ENCODE results near the gene IGLL1.
"Not testable (repeated sequence)": the region's sequence is repeated elsewhere in the genome, so short reads cannot be mapped to it uniquely, and the experiment has no call there.

Gene IGLL1

GRCh38 chr22:23579870-23580575 is at the start of gene IGLL1:
TSS of gene IGLL1 (minus strand) at chr22:23580290. CDS start at chr22:23580190, 100 bp downstream.
- no peak for DNase-seq (ENCODE audit: low spot score)

GRCh38 chr22:23628056-23628743 is 48.1 kb upstream of the IGLL1 start:
- not testable (repeated sequence) for DNase-seq (ENCODE audit: low spot score)

DNA sequence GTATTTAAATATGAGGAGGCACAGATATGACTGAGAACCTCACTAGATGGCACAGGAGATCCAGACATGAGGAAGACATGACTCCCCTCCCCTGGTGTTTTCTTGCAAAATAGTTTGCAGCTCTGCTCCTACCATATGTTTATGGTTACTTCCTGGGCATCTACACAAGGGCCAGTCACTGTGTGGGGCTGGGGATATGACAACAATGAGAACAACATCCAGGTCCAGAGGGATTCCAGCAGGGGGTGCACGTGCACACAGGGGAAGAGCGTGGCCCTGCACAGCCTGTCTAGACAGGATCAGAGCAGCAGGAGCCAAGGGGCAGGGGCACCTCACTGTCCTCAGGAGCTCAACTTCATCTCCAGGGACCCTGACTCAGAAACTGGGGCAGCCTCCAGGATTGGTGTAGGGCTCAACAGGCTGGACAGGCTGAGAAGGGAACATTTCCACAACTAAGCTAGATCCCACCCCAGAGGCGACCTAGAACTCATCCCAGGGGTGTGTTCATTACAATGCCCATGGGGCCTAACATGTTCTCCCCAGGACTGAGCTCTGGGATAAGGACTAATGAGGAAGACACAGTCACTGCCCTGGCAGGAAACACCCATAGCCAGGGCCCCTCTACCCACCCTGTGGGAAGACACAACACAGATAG is 47.4 kb upstream of the IGLL1 start:
- DNase-seq (ENCODE audit: low spot score), result peak; percentile 26

GRCh38 chr22:23626286-23626975 is 46.3 kb upstream of the IGLL1 start:
- no peak for DNase-seq (ENCODE audit: low spot score)

- no peak for DNase-seq (ENCODE audit: low spot score)
These were observed 42.5 kb upstream of the IGLL1 start for GRCh38 chr22:23622634-23623033.

DNA sequence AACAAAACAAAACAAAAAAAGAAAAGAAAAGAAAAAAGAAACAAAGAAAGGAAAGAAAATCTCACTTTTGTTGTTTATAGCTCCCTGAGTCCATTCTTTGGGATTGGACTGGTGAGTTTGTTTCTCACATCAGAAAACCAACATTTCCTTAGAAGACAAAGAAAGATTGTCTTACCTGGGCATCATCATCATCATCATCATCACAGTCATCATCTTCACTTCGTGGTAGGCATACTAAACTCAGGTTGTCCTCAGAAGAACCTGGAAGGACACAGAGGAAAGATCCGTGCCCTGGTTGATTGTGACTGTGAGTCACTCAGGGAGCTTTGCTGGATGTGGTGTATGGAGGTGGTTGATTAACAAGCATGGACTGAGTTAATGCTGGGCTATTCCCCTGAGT is 41.8 kb upstream of the IGLL1 start:
- not testable (repeated sequence) for DNase-seq (ENCODE audit: low spot score)

- no peak for DNase-seq (ENCODE audit: low spot score)
These were observed 41.1 kb upstream of the IGLL1 start for GRCh38 chr22:23621082-23621780.

DNA sequence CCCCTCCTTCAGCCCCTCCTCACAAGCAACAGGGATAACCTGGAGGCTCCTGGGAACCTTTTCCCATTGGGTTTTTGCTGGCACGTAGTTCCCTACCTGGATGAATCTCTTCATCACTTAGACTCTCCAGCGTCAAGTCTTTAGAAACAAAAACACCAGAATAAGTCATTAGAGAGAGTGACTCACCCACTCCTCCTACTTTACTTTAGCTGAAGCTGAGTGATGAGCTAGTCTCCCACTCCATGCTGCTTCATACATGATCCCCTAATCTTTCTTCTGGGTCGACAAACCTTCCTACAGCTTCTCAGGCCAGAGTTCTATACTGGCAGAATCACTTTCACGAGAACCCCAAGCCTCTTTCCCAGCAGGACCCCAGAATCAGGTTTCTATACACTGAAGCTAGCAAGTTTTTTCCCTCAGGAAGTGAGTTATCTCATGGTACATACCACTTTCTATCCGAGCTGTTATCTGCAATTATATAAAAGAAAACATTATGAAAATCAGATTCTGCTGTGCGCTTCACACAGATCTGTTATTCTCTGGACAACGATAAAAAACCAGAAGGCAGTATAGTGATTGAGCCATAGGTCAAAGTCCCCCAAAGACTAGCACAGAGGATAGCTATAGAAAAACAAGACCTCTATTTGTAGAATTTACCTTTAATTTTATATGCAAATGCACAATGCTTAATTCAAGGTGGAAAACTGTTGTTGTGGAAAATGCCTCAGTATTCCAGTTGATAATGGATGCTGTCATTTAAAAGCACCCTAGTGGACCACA is 33.3 kb upstream of the IGLL1 start:
- DNase-seq (ENCODE audit: low spot score), result no peak

- DNase-seq (ENCODE audit: low spot score), result no peak
These were observed 30.1 kb upstream of the IGLL1 start for GRCh38 chr22:23609983-23610781.

DNA sequence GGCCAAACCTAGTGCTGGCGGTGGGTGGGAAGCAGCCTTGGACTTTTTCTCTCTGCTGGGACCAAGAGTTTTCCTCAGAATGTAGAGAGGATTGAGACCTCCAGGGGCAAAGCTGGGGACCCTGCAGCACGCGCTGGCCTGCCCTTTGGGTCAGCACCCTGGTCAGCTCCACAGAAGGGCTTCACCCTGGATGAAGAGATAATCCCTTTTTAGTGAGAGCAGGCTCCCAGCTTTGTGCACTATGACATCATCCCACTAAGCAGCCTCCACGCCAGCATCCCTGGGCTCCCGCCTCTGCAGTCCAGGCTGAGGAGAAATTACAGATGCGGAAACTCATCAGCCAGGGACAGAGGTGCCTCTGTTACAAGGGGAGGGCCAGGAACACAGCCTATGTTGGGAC is 28.5 kb upstream of the IGLL1 start:
- DNase-seq (ENCODE audit: low spot score), result no peak

- no peak for DNase-seq (ENCODE audit: low spot score)
These were observed 26.4 kb upstream of the IGLL1 start for GRCh38 chr22:23606204-23607131.

DNA sequence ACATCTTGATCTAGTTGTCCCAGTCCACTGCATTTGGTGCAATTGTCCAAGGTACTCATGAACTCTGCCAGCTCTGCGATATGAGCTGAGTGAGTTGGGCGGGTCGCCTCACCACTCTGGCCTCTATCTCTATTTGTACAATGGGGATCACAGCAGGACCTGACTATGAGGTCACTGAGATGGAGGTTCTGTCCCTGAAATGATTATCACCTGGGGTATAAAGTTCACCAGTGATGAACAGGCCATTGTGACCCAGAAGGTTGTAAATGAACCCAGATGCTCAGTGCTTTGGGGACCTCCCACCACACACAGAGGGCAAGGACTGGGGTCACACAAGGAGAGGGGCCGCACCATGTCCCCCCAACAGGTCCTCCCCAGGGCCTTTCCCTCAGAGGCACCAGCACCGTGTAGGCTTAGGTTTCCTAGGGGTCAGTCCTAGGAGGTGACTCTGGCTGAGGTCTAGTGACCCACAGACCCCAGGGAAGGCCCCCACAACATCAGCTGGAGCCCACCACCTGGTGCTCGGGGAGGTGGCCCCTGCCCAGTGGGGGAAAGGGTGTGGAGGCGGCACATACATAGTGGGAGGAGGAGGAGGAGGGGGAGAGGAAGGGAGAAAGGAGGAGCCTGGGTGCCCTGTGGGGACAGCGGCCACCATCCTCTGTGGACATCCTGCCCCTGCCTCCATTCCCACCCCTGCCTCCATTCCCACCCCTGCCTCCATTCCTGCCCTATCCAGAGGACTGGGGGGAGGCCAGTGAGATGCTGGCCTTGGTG is 25.0 kb upstream of the IGLL1 start:
- no peak for DNase-seq (ENCODE audit: low spot score)

GRCh38 chr22:23603266-23603665 is 23.2 kb upstream of the IGLL1 start:
- DNase-seq (ENCODE audit: low spot score), result no peak

GRCh38 chr22:23598805-23599518 is 18.9 kb upstream of the IGLL1 start:
- no peak for DNase-seq (ENCODE audit: low spot score)

DNA sequence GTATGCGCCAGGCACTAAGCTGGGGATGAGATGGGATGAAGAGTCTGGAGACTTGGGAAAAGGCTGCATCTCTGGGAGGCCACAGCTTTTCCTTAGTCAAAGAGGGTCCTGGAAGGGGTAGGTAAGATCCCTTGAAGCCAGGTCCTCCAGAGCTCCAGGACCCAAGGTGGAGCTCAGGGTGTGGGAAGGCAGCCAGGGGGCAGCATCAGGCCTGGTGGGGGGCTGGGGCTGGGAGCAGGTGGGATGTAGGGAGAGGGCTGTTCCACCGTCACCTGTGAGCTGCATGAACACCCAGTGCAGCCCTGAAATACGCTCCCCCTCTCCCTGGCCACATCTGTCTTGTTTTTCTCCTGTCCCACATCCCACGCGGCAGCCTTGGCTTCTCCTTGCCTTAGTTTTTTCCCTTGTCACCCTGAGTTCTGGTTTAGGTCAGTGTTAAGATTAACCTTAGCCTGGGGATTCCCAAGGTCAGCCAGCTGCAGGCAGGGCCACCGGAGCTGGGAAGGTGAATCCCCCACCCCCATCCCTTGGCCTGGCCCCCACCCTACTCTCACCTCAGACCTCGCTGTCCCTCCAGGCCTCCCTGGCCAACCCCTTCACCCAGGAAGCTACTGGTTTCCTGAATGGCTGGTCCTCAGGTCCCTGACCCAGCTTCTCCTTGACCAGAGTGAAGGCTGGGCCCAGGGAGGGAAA is 17.6 kb upstream of the IGLL1 start:
- DNase-seq (ENCODE audit: low spot score), result not testable (repeated sequence)

- not testable (repeated sequence) for DNase-seq (ENCODE audit: low spot score)
These were observed 15.8 kb upstream of the IGLL1 start for GRCh38 chr22:23595904-23596303.

DNA sequence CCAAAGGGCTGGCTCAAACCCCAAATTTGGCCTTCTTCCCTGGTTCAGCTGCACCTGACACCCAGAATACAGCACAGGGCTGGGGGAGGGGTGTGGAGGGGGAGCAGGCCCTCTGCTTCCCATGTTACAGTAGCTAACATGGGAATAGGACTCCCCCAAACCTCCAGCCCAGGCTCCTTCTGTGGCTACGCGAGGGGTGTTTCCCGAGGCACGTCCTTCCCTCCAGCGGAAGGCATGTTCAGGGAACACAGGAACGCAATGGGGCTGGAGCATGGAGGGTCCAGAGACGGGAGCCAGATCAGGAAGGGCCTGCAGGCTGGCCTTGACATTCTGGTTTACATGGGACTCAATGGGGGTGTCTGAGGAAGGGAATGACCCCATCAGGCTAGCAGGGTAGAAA is 11.8 kb upstream of the IGLL1 start:
- no peak for DNase-seq (ENCODE audit: low spot score)

Data from kidney capillary endothelial cell (primary cell).